GM18951 (cell line): ENCODE data around the gene RNPEPL1.

Experiments used
- POLR2A ChIP-seq: IDR thresholded peaks from 4 replicates; pipeline ENCODE4 v1.6.1; 2011; ENCODE audit warnings: mild to moderate bottlenecking; ENCODE audit not compliant: insufficient read length, insufficient read depth; ENCODE audit errors: extremely low read depth
- in situ Hi-C: fragments of 300-500 bp; cut with MboI; formaldehyde crosslinking; loops from one replicate; pipeline ENCODE4 v1.12.0; 2022; ENCODE audit warnings: low sequenced_read_pairs, mixed read lengths, inconsistent platforms; ENCODE audit not compliant: unreplicated experiment

RNPEPL1 gene

DNA sequence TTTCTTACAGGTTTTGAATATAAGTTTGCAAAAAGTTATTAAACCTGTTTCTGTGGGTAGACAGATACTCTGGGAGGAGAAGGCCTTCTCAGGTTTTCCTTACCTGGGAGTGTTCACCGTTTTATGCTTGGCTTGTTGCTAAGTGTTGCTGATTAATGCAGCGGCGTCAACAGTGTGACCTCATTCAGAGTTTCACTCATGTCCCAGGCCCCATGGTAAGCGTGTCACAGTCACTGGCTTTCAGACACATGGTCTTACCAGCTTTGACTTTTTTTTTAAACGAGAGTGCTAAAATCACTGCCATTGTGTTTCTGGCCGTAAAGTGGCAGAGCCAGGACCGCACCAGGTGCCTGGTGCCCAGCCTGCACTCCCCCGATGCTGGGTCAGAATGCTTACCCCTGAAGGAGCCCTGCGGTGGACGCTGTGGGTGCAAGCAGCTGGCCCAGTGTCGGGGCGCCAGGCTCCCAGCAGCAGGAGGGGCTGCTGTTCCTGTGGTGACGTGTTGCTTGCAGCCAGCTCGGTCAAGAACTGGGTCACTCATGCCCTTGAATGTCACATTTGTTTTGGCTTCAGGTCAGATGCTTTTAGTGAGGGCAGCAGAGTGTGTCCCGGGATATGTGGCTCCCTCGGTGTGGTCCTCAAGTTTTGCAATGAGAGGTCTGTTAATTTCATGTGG, 21.7 kb downstream of the RNPEPL1 start:
- TF ChIP-seq POLR2A, result no peak
- in situ Hi-C loops, result no loop called here

- no peak for TF ChIP-seq POLR2A
- in situ Hi-C loops, result no loop called here
Measured at GRCh38 chr2:240590681-240591111, 22.4 kb downstream of the RNPEPL1 start.

- TF ChIP-seq POLR2A, result no peak
- in situ Hi-C loops, result no loop called here
Measured at GRCh38 chr2:240591226-240591625, 22.9 kb downstream of the RNPEPL1 start.

- in situ Hi-C loops, result no loop called here
- TF ChIP-seq POLR2A, result no peak
Measured at GRCh38 chr2:240591784-240592183, 23.5 kb downstream of the RNPEPL1 start.

DNA sequence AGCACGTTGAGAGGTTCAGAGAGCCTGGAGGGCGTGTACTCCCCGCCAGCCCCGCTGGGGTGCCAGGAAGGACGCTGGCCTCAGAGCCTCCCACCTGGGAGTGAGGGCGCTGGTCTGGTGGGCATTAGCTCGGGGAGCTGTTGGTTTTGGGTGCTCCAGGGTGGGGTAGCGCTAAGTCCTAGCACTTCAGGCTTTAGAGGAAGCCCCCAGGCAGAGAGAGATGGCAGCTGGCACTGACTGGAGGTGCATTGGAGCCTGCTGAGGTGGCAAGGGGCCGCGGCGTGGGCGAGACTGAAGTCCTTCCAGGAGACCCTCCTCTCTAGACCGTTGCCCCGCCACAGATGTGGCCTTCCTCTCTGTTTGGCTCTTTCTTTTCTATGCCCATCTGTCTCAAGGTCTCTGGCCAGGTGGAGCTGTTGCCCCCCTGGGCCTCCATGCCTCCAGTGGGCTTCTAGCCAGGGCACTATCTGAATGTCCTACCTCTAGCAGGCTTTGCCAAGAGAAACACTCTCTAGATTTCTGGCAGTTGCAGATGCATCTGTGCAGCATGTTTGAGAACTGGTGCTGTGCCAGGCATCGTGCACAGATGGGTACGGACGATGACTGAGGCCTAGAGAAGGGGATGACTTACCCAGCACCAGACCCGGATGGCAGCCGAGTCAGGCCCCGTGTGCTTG, 24.9 kb downstream of the RNPEPL1 start:
- TF ChIP-seq POLR2A, result no peak
- in situ Hi-C loops, result no loop called here

DNA sequence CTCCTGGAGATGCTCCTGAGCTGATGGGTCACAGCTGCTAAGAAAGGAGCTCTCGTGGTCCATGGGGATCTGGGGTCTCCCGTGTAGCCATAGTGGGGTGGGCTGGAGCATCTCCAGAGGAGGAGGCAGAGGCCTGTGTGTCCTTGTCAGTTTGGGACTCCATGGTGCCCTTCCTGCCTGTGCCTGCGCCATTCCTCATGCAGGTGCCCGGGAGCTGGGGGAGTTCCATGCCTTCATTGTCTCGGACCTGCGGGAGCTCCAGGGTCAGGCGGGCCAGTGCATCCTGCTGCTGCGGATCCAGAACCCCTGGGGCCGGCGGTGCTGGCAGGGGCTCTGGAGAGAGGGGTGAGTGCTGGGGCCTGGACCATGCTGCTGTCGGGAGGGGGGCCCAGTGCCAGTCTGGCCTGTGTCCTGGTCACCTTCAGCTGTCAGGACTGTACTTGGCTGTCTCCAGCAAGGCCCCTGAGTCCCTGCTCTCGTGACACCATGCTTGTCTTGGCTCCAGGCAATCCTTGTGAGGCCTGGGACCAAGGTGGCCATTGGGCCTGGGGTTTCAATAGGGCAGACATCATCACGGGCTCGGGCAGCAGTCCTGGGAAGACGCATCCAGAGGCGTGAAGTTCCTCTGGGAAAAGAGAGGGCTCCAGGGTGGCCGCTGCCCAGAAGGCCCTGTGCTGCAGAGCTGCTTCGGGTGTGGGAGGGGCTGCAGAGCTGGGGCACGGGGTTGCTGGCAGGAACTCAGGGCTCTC, 25.6 kb downstream of the RNPEPL1 start:
- TF ChIP-seq POLR2A, result no peak
- in situ Hi-C loops, result no loop called here

- TF ChIP-seq POLR2A, result no peak
Measured at GRCh38 chr2:240594511-240595380, 26.5 kb downstream of the RNPEPL1 start.

DNA sequence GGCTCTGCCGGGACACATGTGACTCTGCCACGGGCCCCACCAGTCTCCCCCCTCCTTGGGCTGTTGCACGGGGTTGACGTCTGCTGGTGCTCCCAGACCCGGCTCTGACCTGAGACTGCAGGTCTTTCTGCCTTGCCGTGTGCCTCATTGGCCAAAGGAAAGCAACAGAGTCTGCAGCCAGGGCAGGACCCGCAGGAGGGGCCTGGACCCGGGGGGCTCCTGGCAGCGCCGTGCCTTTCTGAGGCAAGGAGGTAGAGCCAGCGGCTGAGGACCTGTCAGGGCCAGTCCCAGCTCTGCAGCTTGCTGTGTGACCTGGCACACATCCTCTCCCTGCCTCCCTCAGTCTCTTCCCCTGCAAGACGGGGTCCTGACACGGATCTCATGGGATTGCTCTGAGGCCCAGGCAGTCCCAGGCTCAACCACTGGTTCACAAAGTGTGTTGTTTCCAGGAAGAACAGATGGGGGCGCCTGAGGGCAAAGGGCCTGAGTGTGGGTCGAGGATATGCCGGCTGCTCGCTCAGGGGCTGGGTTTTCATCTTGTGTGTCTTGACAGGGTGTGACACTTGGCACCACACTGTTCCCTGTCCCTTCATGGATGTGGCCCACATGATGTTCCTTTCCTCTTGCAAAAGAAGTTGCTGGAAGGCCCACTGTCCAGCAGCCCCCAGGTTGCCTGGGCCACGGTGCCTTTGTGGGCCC, 27.2 kb downstream of the RNPEPL1 start:
- TF ChIP-seq POLR2A, result no peak
- in situ Hi-C loops, result no loop called here

More at GRCh38 chr2:240594511-240595380, 26.5 kb downstream of the RNPEPL1 start:
- in situ Hi-C loops, result no loop called here

DNA sequence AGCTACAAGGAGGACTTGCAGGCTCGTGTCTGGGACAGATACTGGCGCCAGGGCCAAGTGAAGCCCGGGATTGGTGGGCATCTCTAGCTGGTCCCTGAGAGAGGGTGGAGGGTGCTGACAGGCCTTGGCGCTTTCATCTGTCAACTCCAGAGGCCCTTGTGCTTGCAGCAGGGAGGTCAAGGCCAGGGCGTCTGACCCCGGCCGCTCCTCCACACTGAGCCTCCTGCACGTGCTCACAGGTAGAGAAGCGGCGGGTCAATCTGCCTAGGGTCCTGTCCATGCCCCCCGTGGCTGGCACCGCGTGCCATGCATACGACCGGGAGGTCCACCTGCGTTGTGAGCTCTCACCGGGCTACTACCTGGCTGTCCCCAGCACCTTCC, 27.8 kb downstream of the RNPEPL1 start:
- TF ChIP-seq POLR2A, result no peak
- in situ Hi-C loops, result no loop called here

DNA sequence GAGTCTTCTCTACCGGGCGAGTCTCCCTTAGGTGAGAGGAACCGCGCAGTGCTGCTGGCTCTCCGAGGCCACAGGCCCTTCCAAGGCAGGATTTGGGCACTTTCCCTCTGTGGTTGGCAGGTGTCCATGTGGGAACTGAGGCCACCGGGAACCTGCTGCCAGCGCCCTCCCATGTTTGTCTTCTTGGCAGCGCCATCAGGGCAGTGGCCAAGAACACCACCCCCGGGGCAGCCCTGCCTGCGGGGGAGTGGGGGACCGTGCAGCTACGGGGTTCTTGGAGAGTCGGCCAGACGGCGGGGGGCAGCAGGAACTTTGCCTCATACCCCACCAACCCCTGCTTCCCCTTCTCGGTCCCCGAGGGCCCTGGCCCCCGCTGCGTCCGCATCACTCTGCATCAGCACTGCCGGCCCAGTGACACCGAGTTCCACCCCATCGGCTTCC, 28.2 kb downstream of the RNPEPL1 start:
- in situ Hi-C loops, result no loop called here
- TF ChIP-seq POLR2A, result no peak

DNA sequence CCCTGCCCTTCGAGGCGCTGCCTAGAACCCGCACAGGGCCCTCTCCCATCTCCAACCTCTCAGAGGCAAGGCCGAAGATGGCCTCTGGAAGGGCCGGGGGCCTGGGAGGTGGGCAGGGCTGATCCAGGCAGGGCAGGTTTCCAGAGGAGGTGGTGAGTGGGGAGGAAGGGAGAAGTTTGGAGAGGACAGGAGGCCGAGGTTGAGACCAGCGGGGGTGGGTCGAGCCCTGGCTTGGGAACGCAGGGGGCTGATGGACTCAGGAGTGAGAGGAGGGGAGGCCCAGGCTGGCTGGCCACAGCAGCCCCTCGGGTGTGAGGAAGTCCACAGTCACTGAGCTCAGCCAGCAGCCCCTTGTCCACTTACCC, 28.8 kb downstream of the RNPEPL1 start:
- in situ Hi-C loops, result no loop called here
- TF ChIP-seq POLR2A, result no peak

GRCh38 chr2:240597419-240598181, 29.3 kb downstream of the RNPEPL1 start:
- TF ChIP-seq POLR2A, result no peak
- in situ Hi-C loops, result no loop called here
